G401 (cell line): ENCODE measurements around the gene BPIFB1. TPM values are rescaled to one million over a fixed set of nuclear protein-coding genes. Genes with fewer than 3 reads are reported as not detected.

Source experiments
- DNase-seq: peaks from one replicate; pipeline ENCODE4 v3.0.0-alpha.2; 2015; ENCODE audit warnings: low spot score
- in situ Hi-C: cut with HindIII; loops from 2 replicates; pipeline ENCODE4 v1.10.0; 2016; ENCODE audit warnings: low sequenced_read_pairs, mixed read lengths
- total RNA-seq: library from RNA; depleted of rRNA; stranded (reverse); fragments of >200 nt; shearing (Covaris generic); gene quantifications from 2 replicates; pipeline ENCODE4 v1.2.3, GENCODE V29; 2014

BPIFB1 gene
- total RNA-seq, 1 experiment from 2014 or later, result not detected

DNA sequence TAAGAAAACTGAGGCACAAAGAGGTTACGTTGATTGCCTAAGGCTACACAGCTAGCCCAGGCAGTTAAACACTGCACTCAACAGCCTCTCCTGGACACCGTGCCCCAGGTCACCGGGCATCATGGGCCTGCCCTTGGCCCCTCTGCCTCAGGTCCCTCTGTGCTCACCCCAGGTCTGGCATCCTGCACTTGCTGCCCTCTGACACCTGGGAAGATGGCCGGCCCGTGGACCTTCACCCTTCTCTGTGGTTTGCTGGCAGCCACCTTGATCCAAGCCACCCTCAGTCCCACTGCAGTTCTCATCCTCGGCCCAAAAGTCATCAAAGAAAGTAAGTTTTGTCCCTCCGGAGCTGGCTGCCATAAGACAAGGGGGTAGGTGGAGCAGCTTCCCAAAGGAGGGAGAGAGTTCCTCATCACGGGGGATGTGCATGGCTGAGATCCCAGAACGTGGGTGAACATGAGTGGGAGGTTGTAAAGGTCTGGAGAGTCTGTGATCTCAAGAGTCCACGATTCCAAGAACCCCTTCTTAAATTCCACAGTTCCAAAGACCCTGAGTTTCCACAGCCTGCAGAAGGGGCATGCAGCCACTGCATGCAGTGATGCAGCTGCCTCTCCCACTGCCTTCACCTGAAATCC is 3.0 kb downstream of the BPIFB1 start:
- no peak for DNase-seq
- in situ Hi-C loops, result no loop called here

DNA sequence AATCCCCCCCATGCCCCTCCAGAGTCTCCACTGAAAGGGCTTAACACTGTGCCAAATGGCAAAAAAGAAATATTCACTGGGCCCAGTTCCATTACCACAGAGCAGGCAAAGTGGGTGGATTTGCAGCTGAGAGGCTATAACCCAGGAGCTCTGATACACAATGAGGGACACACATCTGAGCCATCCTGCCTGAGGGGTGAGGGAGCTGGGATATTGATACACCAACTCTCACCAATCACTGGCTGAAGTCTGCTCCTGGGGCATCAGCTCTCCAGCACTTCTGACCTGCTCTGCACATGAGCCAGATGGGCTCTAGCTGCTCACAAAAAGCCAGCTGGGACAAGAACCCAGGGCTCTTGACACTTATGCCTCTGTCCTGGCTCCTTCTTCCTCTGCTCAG is 4.9 kb downstream of the BPIFB1 start:
- no peak for DNase-seq
- in situ Hi-C loops, result no loop called here

DNA sequence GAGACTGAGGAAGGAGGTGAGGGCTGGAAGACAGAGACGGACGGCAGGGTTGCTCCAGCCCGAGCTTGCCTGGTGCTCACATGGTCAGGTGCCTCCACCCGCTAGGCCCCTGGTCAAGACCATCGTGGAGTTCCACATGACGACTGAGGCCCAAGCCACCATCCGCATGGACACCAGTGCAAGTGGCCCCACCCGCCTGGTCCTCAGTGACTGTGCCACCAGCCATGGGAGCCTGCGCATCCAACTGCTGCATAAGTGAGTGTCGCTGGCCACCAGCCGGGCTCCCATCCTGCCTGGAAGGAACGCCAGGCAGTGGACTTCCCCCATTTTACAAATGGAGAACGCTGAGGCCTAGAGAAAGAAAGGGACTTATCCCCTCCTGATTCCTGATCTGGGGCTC is 7.8 kb downstream of the BPIFB1 start:
- no peak for DNase-seq
- in situ Hi-C loops, result no loop called here

DNA sequence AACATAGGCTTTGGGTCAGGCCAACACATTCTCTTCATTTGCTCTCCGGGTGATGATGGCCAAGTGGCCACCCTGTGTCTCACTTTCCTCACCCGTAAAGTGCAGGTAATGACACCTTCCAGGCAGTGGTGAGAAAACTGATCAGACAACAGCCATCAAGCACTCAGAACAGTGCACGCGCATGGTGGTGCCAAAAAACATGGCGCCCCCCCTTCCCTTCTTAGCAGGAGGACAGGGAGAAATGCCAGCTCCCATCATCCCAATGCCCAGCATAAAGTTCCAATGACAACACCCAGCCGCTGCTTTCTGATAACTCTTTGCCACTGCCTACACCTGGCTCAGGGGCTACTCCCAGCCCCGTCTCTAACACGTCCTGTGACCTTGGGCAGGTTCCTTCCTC is 8.4 kb downstream of the BPIFB1 start:
- no peak for DNase-seq
- in situ Hi-C loops, result no loop called here

DNA sequence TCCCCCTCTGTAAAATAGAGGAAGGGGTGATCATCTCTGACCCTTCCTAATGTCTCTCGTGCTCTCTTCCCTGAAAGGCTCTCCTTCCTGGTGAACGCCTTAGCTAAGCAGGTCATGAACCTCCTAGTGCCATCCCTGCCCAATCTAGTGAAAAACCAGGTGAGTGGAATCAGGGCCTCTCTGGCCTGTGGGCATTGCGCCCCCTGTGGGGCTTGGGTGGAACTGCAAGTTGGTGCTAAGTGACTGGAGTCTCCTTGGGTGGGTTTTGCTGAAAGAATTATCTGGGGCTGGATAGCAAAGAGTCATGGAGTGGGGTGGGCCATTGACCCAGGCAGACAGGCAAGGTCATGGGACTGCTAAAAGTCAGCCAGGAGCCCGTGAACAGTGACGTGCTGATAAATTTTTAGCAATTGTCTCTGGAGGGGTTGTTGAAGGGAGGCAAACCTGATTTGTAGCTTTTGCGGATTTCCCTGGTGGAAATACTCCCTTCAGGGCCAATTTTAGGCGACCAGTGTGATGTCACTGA is 8.9 kb downstream of the BPIFB1 start:
- in situ Hi-C loops, result no loop called here

DNA sequence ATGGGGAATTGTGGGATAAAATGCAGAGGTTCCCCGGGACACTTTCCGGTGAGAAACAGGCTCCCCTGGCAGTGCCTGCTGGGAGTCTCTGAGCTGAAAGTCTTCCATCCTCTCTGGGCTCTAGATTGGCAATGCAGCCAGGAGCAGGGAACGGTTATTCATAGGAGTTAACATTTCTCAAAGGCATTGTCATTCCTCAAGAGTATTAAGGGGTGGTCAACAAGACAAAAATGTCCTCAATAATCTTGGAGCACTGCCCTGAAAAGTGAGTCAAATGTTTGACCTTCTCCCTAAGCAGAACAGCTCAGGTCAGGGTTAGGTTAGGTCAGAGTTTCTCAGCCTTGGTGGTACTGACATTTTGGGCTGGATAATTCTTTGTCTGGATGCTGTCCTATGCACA is 13.2 kb downstream of the BPIFB1 start:
- in situ Hi-C loops, result no loop called here

More for the DNA sequence above, 8.9 kb downstream of the BPIFB1 start:
- DNase-seq, result peak; percentile 30

DNA sequence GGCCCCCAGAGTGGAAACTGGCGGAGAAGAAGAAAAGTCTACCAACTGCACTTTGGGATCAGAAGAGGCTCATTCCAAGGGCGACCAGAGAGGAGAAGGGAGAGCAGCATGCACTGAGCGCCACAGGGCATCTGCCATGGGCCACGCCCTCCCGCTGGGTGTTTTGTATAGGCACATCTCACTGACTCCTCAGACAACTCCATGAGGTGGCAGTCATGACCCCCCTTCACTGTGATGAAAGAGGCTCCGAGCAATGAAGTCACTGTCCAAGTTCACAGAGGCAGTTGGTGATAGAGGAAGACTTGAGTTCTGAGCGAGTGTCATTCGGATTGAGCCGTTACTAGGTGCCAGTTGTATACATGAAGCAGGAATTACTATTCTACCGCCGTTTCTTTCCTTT is 15.4 kb downstream of the BPIFB1 start:
- in situ Hi-C loops, result no loop called here
- DNase-seq, result no peak

More for the DNA sequence above, 13.2 kb downstream of the BPIFB1 start:
- DNase-seq, result no peak

DNA sequence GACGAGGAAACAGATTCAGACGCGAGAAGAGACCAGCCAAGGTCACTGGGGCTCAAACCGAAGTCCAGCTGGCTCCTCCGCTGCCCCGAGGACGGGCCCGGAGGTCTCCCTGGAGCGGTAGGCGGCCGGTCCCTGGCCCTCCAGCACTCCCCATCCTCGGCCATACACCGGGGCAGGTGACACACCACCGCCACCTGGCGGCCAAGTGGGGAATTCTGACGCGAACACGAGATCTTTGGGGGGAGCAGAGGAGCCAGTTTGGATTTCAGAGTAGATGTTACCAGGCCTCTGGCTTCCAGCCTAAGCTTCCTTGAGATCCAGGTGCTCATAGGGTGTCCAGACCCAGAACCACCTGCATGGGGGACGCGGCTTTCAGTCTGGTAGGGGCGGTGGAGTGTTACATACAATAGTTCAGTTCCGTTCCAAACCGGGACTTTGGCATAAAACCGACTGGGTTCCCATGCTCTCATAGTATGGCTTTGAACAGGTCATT is 16.1 kb downstream of the BPIFB1 start:
- in situ Hi-C loops, result no loop called here
- peak; percentile 67 for DNase-seq

DNA sequence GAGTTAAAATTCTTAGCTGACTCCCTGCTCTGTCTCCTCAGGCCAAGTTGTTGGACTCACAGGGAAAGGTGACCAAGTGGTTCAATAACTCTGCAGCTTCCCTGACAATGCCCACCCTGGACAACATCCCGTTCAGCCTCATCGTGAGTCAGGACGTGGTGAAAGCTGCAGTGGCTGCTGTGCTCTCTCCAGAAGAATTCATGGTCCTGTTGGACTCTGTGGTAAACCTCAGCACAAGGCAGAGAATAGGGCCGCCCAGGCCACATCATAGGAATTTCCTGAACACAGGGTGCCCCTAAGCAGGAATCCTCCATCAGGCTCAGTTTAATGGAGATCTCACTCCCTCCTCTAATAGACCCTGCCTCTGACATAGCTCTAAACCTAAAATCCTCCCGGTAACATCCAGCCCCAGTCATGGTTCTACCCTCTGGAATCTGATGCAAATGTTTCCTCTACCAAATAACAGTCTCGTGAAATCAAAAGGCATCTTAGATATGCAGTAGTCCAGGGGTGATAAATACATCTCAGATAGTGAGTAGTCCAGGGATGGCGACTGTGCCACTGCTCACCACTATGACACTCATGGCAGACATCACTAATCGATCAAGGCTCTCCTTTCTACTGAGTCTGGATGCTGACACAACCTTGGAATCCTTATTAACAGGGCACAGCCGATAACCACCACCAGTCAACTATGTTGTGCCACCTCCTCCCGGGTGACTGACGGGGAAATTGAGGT is 18.3 kb downstream of the BPIFB1 start:
- DNase-seq, result no peak
- in situ Hi-C loops, result no loop called here

DNA sequence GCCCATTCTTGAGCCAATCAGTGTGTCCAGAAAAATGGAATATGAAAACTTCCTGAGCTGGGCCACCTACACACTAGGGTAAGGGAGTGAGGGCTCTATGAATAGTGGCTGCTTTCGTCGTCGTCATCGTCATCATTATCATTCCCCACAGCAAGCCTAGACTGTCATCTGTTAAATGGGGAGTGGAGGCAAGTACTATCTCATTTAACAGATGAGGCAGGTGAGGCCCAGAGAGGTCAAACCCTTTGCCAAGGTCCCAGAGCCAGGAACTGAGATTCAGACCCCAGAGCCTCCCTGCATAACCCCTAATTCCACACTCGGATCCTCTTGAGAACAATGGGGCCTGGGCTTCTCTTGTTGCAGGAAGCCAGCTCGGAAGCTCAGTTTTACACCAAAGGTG is 20.6 kb downstream of the BPIFB1 start:
- in situ Hi-C loops, result no loop called here
- DNase-seq, result no peak

DNA sequence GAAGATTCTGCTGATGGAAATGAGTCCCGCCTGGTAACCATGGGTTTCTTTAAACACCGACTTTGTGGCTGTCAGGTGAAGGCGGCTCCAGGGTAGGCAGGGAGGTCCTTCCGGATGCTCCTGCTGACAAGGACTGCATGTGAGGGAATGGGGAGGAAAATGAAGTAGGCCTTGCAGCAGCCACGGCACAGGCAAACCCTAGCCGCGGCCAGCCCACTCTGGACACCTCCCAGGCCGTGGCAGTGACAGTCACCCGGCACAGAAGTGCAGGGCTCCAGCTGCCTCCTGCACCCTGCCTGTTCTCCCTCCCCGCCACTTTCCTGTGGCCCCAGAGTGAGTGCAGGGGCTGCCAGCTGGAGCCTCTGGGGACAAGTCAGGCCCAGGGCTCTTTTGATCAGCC is 21.0 kb downstream of the BPIFB1 start:
- DNase-seq, result no peak
- in situ Hi-C loops, result no loop called here

DNA sequence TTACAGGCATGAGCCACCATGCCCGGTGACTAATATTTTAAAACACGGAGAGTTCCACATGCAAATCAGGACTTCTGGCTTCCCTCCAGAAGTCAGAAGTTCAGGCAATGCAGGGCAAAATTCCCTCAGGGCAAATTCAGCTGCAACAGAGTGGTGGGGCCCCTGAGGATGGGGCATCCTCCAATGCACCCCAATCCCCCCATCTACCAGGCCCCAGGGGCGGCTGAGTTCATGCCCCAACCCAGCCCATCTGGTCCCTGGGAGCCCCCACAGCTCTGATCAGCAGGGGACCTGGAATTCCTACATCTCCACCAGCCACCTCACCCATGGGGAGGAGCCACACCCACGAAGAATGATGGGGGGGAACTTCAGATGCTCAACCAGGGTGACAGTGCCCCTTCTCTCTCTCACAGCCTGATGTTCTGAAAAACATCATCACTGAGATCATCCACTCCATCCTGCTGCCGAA is 22.6 kb downstream of the BPIFB1 start:
- in situ Hi-C loops, result no loop called here
- no peak for DNase-seq

DNA sequence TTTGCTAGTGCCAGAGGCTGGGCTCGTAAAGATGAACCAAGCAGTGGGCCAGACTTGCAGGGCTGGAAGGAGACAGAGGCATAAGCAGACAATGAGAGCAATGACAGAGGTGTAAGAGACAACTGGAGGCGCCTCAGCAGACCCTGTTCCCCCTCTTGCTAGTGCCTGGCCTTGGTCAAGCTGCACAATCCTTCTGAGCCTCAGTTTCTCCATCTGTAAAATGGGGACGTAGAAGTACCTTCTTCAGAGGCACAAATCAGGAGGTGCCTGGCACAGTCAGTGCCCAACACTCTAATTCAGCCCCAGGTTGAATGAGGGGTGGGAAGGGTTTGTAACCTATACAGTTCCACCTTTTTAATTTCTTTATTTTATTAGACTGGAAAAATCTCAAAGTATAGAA is 23.2 kb downstream of the BPIFB1 start:
- no peak for DNase-seq
- in situ Hi-C loops, result no loop called here

DNA sequence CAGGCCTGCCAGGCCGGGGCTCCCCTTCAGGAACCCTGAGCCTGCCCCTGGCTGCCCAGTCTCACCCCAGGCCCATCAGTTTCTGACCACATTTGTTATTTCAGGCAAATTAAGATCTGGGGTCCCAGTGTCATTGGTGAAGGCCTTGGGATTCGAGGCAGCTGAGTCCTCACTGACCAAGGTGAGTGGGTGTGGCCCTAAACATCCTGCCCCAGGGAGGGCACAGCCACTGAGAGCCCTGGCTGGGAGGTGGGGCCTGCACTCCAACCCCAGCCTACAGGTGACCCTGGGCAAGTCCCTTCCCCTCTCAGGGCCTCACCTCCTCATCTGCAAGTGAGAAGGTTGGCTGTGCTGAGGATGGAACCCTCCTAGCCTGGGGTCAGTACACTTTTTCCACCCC is 23.8 kb downstream of the BPIFB1 start:
- in situ Hi-C loops, result no loop called here
- DNase-seq, result no peak

DNA sequence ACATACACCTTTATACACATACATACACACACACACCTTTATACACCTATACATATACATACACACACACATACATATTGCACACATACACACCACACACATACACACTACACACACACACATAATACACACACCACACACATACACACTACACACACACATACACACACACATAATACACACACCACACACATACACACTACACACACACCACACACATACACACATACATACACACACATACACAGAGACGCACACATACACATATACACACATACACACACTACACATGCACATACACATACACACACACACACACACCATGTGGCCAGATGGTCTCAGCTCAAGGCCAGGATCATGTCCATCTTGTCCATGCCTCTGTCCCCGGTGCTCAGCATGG is 25.7 kb downstream of the BPIFB1 start:
- in situ Hi-C loops, result no loop called here
- no peak for DNase-seq

DNA sequence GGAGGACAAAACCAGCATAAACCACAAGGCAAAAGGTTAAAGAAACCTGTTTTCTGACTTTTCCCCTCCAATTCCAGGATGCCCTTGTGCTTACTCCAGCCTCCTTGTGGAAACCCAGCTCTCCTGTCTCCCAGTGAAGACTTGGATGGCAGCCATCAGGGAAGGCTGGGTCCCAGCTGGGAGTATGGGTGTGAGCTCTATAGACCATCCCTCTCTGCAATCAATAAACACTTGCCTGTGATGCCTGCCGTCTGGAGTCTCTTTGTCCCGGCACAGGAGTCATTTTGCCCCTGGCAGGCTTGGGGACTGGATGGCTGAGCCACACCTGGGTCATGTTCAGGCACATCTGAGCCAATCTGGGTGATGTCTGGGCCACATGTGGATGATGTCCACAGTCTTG is 26.6 kb downstream of the BPIFB1 start:
- DNase-seq, result no peak
- in situ Hi-C loops, result no loop called here

DNA sequence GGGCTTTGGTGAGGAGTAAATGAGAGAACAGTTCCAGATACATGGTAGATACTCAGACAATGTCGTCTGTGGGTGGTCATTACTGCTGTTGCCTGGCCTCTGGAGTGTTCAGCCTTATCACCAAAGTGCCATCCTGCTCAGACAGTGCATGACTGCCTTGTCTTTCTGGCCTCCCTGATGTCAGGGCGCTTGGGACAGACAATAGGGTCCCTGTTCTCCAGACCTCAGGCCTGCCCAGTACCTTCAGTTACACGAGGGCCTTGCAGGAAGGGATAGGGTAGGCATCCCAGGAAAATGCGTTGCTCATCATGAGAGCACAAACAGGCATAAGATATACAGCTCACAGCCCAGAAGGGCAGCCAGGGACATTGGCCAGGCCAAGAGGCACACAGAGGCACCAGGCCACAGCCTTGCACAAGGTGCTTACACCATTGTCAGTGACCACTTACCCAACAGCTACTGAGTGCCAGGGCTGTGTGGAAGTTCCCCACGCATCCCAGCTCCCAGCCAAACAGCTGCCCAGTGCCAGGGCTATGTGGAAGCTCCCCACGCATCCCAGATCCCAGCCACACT is 27.4 kb downstream of the BPIFB1 start:
- in situ Hi-C loops, result no loop called here

DNA sequence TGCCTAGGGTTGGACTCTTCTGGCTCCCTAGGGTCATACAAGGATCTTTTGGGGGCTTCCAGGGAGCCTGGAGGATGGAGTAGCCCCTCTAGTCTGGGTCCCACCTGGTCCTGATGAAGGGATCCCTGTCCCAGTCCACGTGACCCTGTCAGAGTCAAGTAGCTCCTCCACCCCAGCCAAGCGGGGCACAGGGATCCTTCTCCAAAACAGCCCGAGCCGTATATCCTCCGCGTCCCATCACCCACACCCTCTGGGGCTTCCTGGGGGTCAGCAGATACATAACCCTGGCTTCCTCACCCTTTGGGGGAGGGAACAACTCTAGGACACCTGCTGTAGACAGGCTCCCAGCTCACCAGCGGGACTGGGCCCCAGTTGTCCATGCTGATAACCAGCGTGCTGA is 28.0 kb downstream of the BPIFB1 start:
- in situ Hi-C loops, result no loop called here
- DNase-seq, result no peak

More for the DNA sequence above, 27.4 kb downstream of the BPIFB1 start:
- no peak for DNase-seq

DNA sequence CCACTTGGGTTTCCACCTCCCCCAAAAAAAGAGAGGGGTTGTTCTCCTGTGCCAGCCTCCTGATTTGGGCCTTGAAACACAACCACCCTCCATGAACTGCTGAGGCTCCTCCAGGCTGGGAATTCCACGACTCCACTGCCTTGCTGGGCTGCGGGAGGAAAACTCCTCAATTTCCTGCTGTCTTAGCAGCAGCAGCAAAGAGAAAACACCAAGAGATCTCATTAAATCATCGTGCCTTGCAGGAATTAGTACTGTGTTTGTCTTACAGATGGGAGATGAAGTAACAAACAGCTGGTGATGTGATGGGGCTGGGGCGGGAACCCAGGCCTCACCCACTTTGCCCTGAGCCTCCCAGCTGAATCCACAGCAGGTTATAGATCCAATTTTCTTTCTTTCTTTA is 29.0 kb downstream of the BPIFB1 start:
- no peak for DNase-seq
- in situ Hi-C loops, result no loop called here

DNA sequence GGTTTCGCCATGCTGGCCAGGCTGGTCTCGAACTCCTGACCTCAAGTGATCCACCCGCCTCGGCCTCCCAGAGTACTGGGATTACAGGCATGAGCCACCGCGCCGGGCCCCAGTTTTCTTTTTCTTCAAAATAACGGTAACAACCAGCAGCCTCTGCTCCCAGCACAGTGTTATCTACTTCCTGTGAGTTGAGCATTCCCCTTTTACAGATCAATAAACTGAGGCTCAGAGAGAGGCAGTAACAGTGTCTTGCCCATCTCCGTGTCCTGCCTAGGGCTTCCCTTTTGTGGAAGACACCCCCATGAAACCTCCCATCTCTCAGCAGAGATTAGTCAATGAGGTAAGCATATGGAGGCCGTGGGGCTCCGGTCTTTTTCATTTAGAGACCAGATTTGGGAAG is 29.6 kb downstream of the BPIFB1 start:
- in situ Hi-C loops, result no loop called here

More for the DNA sequence above, 29.6 kb downstream of the BPIFB1 start:
- no peak for DNase-seq
